H1 (cell line): ENCODE measurements around the gene C11orf58. TPM values are rescaled to one million over a fixed set of nuclear protein-coding genes. Genes with fewer than 3 reads are reported as not detected.

Experiments used
- CTCF ChIA-PET: fragments of 300-600 bp; sonication (Branson Sonifier 250); formaldehyde crosslinking; loops from one replicate; lab custom pipeline; 2021; ENCODE audit not compliant: partially characterized antibody; lab: Charles Lee
- POLR2A ChIA-PET: fragments of 300-600 bp; sonication (Branson Sonifier 250); formaldehyde crosslinking; loops from one replicate; lab custom pipeline; 2021; ENCODE audit warnings: inconsistent platforms; ENCODE audit not compliant: partially characterized antibody; lab: Charles Lee
- DNase-seq, 2 experiments: peaks; one replicate each; pipeline versions ENCODE4 v3.0.0 to v3.0.0-alpha.2; 2010 to 2022; ENCODE audit warnings: low spot score in 2 of 2, low read depth in 1 of 2, mixed read lengths in 1 of 2
- FAIRE-seq: peaks from 2 replicates; lab custom pipeline; 2011; peaks lifted over from hg19 to GRCh38; lab: Jason Lieb, UNC
- H2AFZ ChIP-seq: 2 replicates; pipeline ENCODE4 v1.8.1; 2012; ENCODE audit warnings: low read length, inconsistent platforms
- H2AK5ac ChIP-seq: 2 replicates; pipeline ENCODE4 v1.6.1; 2013; ENCODE audit warnings: low read depth, low read length
- H2BK120ac ChIP-seq: replicated peaks from 2 replicates; pipeline ENCODE3; 2013; ENCODE audit warnings: low read depth, low read length, inconsistent platforms
- H2BK12ac ChIP-seq: 2 replicates; pipeline ENCODE4 v1.6.1; 2013; ENCODE audit warnings: low read depth, low read length
- H2BK15ac ChIP-seq: 2 replicates; pipeline ENCODE4 v1.6.1; 2013; ENCODE audit warnings: low read length
- H2BK20ac ChIP-seq: 2 replicates; pipeline ENCODE4 v1.6.1; 2013; ENCODE audit warnings: low read length
- H2BK5ac ChIP-seq: 2 replicates; pipeline ENCODE4 v1.6.1; 2013; ENCODE audit warnings: low read depth, low read length
- H3K14ac ChIP-seq: 2 replicates; pipeline ENCODE4 v1.6.1; 2013; ENCODE audit warnings: inconsistent platforms; ENCODE audit not compliant: insufficient read length
- H3K18ac ChIP-seq: 2 replicates; pipeline ENCODE4 v1.6.1; 2013; ENCODE audit warnings: low read length; ENCODE audit errors: extremely low read depth
- H3K23ac ChIP-seq: 2 replicates; pipeline ENCODE4 v1.6.1; 2013; ENCODE audit warnings: inconsistent platforms; ENCODE audit not compliant: insufficient read length
- H3K23me2 ChIP-seq: 2 replicates; pipeline ENCODE4 v1.6.1; 2013; ENCODE audit warnings: low read depth, low read length
- H3K27ac ChIP-seq: 2 replicates; pipeline ENCODE4 v1.6.1; 2011; ENCODE audit warnings: low read depth, low read length, inconsistent platforms
- H3K27me3 ChIP-seq, 4 experiments: replicated peaks in 1 of 4; 1 replicate in 1 of 4; 2 replicates in 3 of 4; pipeline versions ENCODE4 v1.6.1 to v1.8.1; 2011 to 2013; ENCODE audit warnings: low read length in 3 of 4, mild to moderate bottlenecking in 3 of 4, inconsistent platforms in 2 of 4, mixed read lengths in 2 of 4, moderate library complexity in 1 of 4; ENCODE audit not compliant: control insufficient read depth in 3 of 4, insufficient read depth in 3 of 4; ENCODE audit errors: extremely low read depth in 1 of 4
- H3K36me3 ChIP-seq, 4 experiments: 2 replicates each; pipeline versions ENCODE4 v1.6.1 to v1.8.1; 2011 to 2013; ENCODE audit warnings: mild to moderate bottlenecking in 4 of 4, low read length in 3 of 4, moderate library complexity in 2 of 4, control low read depth in 1 of 4, inconsistent platforms in 1 of 4; ENCODE audit not compliant: insufficient read depth in 4 of 4, control insufficient read depth in 2 of 4
- H3K4ac ChIP-seq: replicated peaks from 2 replicates; pipeline ENCODE3; 2013; ENCODE audit warnings: low read length, low read depth, mixed read lengths, inconsistent platforms; ENCODE audit not compliant: insufficient read length
- H3K4me1 ChIP-seq, 4 experiments: replicated peaks in 1 of 4; 1 replicate in 1 of 4; 2 replicates in 3 of 4; pipeline versions ENCODE4 v1.6.1 to v1.8.1; 2011 to 2013; ENCODE audit warnings: low read length in 3 of 4, inconsistent platforms in 2 of 4, mixed read lengths in 1 of 4; ENCODE audit not compliant: insufficient read depth in 4 of 4, control insufficient read depth in 3 of 4
- H3K4me2 ChIP-seq, 2 experiments: 2 replicates each; pipeline versions ENCODE4 v1.6.1 to v1.8.1; 2011 to 2013; ENCODE audit warnings: low read depth in 2 of 2, low read length in 2 of 2, control low read depth in 1 of 2, inconsistent platforms in 1 of 2, mild to moderate bottlenecking in 1 of 2; ENCODE audit not compliant: insufficient read depth in 1 of 2
- H3K4me3 ChIP-seq, 4 experiments: fragments of 200-600, 300-600 bp in 1 of 4; sonication (generic), shearing (Covaris generic), sonication (Bioruptor Twin) in 1 of 4; 2 replicates each; pipeline versions ENCODE4 v1.5.1 to v1.8.1; 2011 to 2016; ENCODE audit warnings: low read length in 4 of 4, low read depth in 3 of 4, control low read depth in 2 of 4, inconsistent platforms in 2 of 4, mild to moderate bottlenecking in 2 of 4, mixed read lengths in 1 of 4, moderate library complexity in 1 of 4; ENCODE audit not compliant: insufficient read depth in 2 of 4; ENCODE audit errors: extremely low read depth in 1 of 4
- H3K56ac ChIP-seq: replicated peaks from 2 replicates; pipeline ENCODE3; 2013; ENCODE audit warnings: low read depth, mild to moderate bottlenecking, mixed read lengths, low read length, inconsistent platforms; ENCODE audit not compliant: insufficient read length
- H3K79me1 ChIP-seq: 2 replicates; pipeline ENCODE4 v1.6.1; 2013; ENCODE audit warnings: low read depth, low read length, control low read depth
- H3K79me2 ChIP-seq, 2 experiments: 2 replicates each; pipeline versions ENCODE4 v1.6.1 to v1.8.1; 2012 to 2013; ENCODE audit warnings: low read length in 2 of 2, mild to moderate bottlenecking in 2 of 2, inconsistent platforms in 1 of 2; ENCODE audit not compliant: insufficient read depth in 2 of 2, control insufficient read depth in 1 of 2
- H3K9ac ChIP-seq, 4 experiments: replicated peaks in 1 of 4; 1 replicate in 1 of 4; 2 replicates in 3 of 4; pipeline versions ENCODE4 v1.6.1 to v1.8.1; 2011 to 2013; ENCODE audit warnings: low read depth in 3 of 4, low read length in 3 of 4, control low read depth in 2 of 4, mild to moderate bottlenecking in 2 of 4, moderate library complexity in 2 of 4, inconsistent platforms in 1 of 4; ENCODE audit errors: extremely low read depth in 1 of 4
- H3K9me3 ChIP-seq, 2 experiments: 2 replicates each; pipeline versions ENCODE4 v1.6.1 to v1.8.1; 2012 to 2013; ENCODE audit warnings: mild to moderate bottlenecking in 2 of 2, moderate library complexity in 2 of 2, control low read depth in 1 of 2, inconsistent platforms in 1 of 2, low read depth in 1 of 2, low read length in 1 of 2, mixed read lengths in 1 of 2; ENCODE audit not compliant: insufficient read depth in 2 of 2
- H4K20me1 ChIP-seq, 2 experiments: replicated peaks in 1 of 2; 2 replicates each; pipeline versions ENCODE3 to v1.8.1; 2011 to 2013; ENCODE audit warnings: inconsistent platforms in 2 of 2, low read length in 2 of 2, mild to moderate bottlenecking in 1 of 2; ENCODE audit not compliant: insufficient read depth in 2 of 2, control insufficient read depth in 1 of 2
- H4K5ac ChIP-seq: 2 replicates; pipeline ENCODE4 v1.6.1; 2013; ENCODE audit warnings: low read length, low read depth, mixed read lengths, inconsistent platforms; ENCODE audit not compliant: insufficient read length
- H4K8ac ChIP-seq: 2 replicates; pipeline ENCODE4 v1.8.0; 2013; ENCODE audit warnings: mild to moderate bottlenecking, moderate library complexity, low read length, inconsistent platforms; ENCODE audit not compliant: insufficient read depth; ENCODE audit errors: extremely low read depth
- H4K91ac ChIP-seq: replicated peaks from 2 replicates; pipeline ENCODE3; 2013; ENCODE audit warnings: low read length, mixed read lengths, inconsistent platforms; ENCODE audit not compliant: insufficient read length
- KDM5A ChIP-seq: fragments of 200-600 bp; IDR thresholded peaks from 2 replicates; pipeline ENCODE4 v1.7.1; 2012; ENCODE audit warnings: mild to moderate bottlenecking, low read length, inconsistent platforms, mixed read lengths
- POLR2AphosphoS5 ChIP-seq: IDR thresholded peaks from 2 replicates; pipeline ENCODE4 v1.6.1; 2011; ENCODE audit warnings: low read depth, low read length
- WGBS, 2 experiments: shearing (Covaris generic) in 1 of 2; methylation state at CpG; one replicate each; pipeline versions ENCODE4 v1.1.6 to v1.1.7; 2013 to 2015; ENCODE audit warnings: low lambda C conversion rate in 2 of 2, mixed read lengths in 2 of 2, inconsistent platforms in 1 of 2, low coverage in 1 of 2, missing lambda C conversion rate in 1 of 2; ENCODE audit not compliant: insufficient replicate concordance in 2 of 2, insufficient coverage in 1 of 2, insufficient read length in 1 of 2; ENCODE audit errors: extremely low coverage in 1 of 2, missing lambda C conversion rate in 1 of 2; 5-methylcytosine and 5-hydroxymethylcytosine counted together
- polyA plus RNA-seq, 7 experiments: library from polyadenylated mRNA; depleted of rRNA in 3 of 7; stranded (reverse) in 5 of 7; unstranded in 2 of 7; fragments of >200 nt in 5 of 7; fragments of 200-250 nt in 2 of 7; gene quantifications; 1 replicate in 5 of 7; 2 replicates in 1 of 7; 4 replicates in 1 of 7; pipeline versions ENCODE4 v1.2.1 to v1.2.3, GENCODE V29; 2011 to 2013; ENCODE audit warnings: missing spikeins in 2 of 7, mixed read lengths in 2 of 7
- total RNA-seq: library from RNA; stranded (reverse); fragmentation: NEBNext Ultra II Directional; extraction: Animal tissue kit (Norgen Biotek cat#: 25700); gene quantifications from 2 replicates; pipeline ENCODE4 v1.2.1, GENCODE V29; 2021

Gene C11orf58
- total and polyA plus RNA-seq, 2 of the 8 experiments (the other 6 are each of a cell fraction or from before 2014, with no cell fraction given), result 70.7 to 181 TPM

DNA sequence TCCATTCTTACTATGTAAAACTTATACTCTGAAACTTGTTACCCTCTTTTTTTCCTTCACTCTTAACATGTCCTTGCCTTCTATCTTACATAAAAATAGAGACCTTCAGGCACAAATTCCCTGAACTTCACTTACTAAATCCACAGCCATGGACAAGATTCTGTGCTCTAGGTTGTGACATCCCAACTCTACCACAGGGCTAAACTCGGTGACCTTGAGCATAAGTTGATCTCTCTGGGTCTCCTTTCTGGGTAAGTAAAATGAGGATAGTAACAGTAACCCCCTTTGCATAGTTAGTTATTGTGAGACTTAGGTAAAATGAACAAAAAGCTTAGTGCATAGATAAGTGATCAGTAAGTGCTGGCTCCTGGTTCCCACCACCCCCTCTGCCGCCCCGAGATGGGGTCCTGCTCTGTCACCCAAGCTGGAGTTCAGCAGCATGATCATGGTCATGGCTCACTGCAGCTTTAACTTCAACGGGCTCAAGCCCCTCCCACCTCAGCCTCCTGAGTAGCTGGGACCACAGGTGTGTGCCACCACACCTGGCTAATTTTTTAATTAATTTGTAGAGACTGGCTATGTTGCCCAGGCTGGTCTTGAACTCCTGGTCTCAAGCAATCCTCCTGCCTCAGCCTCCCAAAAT lies 20.1 kb downstream of the C11orf58 start:
- H2BK12ac ChIP-seq, result no peak overlapping the region
- no peak for FAIRE-seq

More for the DNA sequence above, 20.1 kb downstream of the C11orf58 start:
- Histone ChIP-seq H2BK5ac (no peak overlapping the region), H3K4me3 (no peak overlapping the region), H3K14ac (no peak overlapping the region), H3K9me3 (no peaks in the 10 kb centered on the region), H3K27ac (no peak overlapping the region), H2BK120ac (no peak overlapping the region), H4K5ac (no peak overlapping the region), H3K36me3 (peaks cover 0 to 44% (median 14%) of the 10 kb centered on the region in 4 experiments), H3K18ac (no peak overlapping the region), H3K23me2 (no peaks in the 10 kb centered on the region), H3K27me3 (no peaks in the 10 kb centered on the region), H3K79me1 (no peaks in the 10 kb centered on the region), H2BK20ac (no peak overlapping the region), H4K20me1 (peaks cover 0 to 3% of the 10 kb centered on the region in 2 experiments), H3K4me2 (no peak overlapping the region), H3K9ac (no peak overlapping the region), H4K91ac (no peak overlapping the region), H3K56ac (no peak overlapping the region), H3K79me2 (no peaks in the 10 kb centered on the region), H3K4ac (no peak overlapping the region), H3K23ac (no peak overlapping the region), H2AFZ (no peak overlapping the region), H2BK15ac (no peak overlapping the region), H2AK5ac (no peak overlapping the region), H4K8ac (no peak overlapping the region; the same call in 1 of the 2 replicates), H3K4me1 (no peaks in the 10 kb centered on the region)
- no peak for DNase-seq
- no peak for TF ChIP-seq KDM5A
- TF ChIP-seq POLR2AphosphoS5, result peak; percentile 73; the same call in 1 of the 2 replicates
- POLR2A ChIA-PET, result interaction anchor here (0.7 to 1.4 kb wide), 3 partner anchors 13 to 20 kb away, joined by 3 to 4 read pairs (median 3); partner anchors contain the start of gene C11orf58
- WGBS, 2 experiments, result 89% methylated on average over 4 of the region's 4 CpGs; no CpG with 5 or more reads in 1 of the 2 experiments
- CTCF ChIA-PET, result no interaction called here
